Gastrocnemius medialis (tissue), 4 donors: ENCODE data around the gene GCN1.
A peak's percentile ranks its signal among the peaks of the same experiment; 100 is the strongest.

ENCODE experiments used
- CTCF ChIP-seq, 5 experiments: fragments of 450-650 bp in 3 of 5; fragments of 200-600 bp in 2 of 5; sonication (generic) in 2 of 5; IDR thresholded peaks in 4 of 5; conservative IDR thresholded peaks in 1 of 5; 1 replicate in 4 of 5; 2 replicates in 1 of 5; pipeline ENCODE4 v1.5.1; 2016 to 2019; ENCODE audit warnings: antibody characterized with exemption in 5 of 5, mild to moderate bottlenecking in 3 of 5, moderate library complexity in 3 of 5
- POLR2A ChIP-seq, 2 donors: fragments of 450-650 bp; IDR thresholded peaks; one replicate each; pipeline ENCODE4 v1.6.1; 2017; ENCODE audit warnings: antibody characterized with exemption in 2 of 2, mild to moderate bottlenecking in 2 of 2, moderate library complexity in 2 of 2

GRCh38 chr12:120181991-120182631 lies 12.4 kb downstream of the GCN1 start:
- TF ChIP-seq POLR2A (IDR thresholded peaks at IDR 0.05) (no peak), CTCF (IDR thresholded peaks at IDR 0.05 in 4 of 5, conservative IDR thresholded peaks at IDR 0.05 in 1 of 5) (peak; percentile 31 to 61 (median 43))
